ENCODE data around the gene REXO5.
"Not testable (repeated sequence)": the region's sequence is repeated elsewhere in the genome, so short reads cannot be mapped to it uniquely, and the experiment has no call there.

Gene REXO5

DNA sequence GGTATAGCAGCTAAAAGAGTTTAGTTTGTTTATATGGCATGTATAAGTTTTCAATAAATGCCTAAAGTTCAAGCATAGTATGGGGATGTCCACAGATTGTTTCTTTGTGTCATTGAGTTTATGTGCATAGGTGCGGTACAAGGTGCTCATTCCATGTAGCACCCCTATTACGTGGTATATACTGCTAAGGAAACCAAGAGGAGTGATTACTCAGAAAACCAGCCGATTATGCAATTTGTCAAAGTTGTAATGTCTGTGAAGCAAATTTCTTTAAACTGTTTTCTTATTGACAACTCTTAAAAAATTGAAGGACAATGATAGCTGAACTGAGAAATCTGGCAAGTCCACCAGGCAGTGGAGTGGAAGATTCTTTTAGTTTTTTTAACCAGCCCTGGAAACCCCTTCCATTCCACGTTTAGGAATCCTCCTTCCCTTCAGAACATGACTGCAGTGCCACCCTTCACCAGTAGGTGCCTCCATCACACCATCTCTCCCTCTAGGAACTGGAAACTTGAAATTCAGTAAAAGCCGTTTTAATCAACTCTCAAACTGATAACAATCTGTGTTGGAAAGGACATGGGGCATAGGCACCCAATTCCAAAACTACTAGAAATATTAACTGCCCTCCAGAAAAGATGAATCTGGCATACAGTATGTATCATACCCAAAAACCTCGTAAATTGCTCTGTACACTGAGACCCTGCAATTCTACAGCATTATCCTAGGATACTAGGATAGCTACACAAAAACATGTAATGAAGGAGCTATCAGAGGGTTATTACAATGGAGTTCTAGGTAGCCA is 43.5 kb downstream of the REXO5 start:
- DNase-seq (ENCODE audit: low spot score) = peak; percentile 46

- DNase-seq (ENCODE audit: low spot score) = no peak
Observed at GRCh38 chr16:20850981-20851380, 44.7 kb downstream of the REXO5 start.

DNA sequence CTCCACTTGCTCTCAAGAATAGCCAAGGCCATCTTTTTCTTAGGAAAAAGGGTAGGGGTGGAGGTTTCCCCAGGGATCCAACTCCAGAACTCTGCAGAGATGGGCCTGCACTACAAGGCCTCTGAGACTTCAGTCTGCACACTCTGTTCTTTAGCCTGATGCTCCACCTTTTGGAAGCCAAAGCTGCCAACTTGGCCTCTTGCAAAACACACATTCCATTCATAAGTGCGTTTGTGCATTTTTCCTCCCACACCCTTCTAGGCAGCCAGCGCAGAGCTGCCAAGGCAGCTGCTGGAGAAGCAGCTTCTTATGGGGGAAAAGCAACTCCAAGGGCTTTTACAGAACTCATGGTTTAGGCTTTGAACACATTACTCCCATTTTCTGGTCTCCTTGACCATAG is 45.3 kb downstream of the REXO5 start:
- peak; percentile 52 for DNase-seq (ENCODE audit: low spot score)

GRCh38 chr16:20853143-20853542 is 46.8 kb downstream of the REXO5 start:
- DNase-seq (ENCODE audit: low spot score) = no peak

DNA sequence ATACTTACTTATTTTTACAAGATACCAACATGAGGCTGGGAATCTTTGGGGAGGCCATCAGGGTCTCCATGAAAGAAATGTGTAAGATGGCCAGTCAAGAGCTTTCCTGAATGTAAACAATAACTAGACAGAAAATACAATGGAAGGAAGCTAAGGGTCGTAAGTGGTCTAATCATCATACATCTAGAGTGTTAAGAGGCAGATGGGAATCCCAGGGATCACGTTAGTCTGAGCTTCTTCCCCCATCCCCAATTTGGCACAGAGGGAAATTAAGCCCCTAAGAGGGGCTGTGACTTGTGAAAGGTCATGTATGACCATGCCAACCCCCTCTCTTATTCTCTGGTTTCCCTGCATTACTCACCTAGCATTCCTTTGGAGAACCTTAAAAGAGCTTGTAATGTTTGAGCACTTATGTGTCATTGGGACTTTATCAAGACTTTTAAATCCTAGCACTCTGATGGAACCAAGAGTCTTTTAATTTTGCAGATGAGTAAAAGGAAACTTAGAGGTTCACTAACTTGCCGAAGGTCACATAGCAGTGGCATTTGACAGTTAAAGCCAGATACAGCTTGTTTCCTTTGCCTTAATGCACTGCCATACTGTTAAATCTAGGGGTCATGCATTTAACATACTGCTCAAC is 47.8 kb downstream of the REXO5 start:
- no peak for DNase-seq (ENCODE audit: low spot score)

- DNase-seq (ENCODE audit: low spot score) = no peak
Observed at GRCh38 chr16:20854963-20855362, 48.6 kb downstream of the REXO5 start.

- DNase-seq (ENCODE audit: low spot score) = no peak
Observed at GRCh38 chr16:20857281-20857680, 51.0 kb downstream of the REXO5 start.

DNA sequence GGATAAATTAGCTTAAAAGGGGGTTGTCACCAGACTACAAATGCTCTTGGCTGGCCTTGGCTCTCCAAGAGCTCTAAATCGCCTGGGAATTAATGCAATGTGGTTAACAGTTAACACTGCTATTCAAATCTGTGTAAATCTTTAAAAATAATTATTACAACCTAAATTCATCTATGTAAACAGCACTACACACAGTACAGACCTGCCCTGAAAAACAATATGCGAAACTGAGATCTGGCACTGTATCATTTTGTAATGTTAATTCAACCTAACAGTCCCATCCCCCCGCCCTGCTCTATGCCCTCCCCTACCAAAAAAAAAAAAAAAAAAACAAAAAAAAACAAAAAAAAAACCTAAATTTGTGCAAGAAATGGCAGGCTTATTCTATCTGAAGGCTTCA is 52.9 kb downstream of the REXO5 start:
- DNase-seq (ENCODE audit: low spot score) = no peak

GRCh38 chr16:20859699-20860098 is 53.4 kb downstream of the REXO5 start:
- no peak for DNase-seq (ENCODE audit: low spot score)

DNA sequence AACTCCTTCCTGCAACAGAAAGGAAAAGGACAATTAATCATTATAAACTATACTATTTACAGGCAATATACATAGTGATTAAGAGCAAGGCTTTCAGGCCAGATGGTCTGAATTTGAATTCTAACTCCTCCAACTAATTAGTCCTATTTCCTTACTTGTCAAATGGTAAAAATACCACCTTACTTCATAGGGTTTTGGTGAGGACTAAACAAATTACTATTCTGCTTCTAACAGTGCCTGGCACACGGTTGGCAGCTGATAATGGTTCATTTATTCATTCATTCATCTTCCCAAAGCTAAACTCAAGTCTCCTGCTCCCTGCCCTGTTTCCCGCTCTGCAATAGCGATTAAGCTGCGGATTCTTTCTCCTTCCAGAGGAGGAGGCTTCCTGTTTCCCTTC is 54.0 kb downstream of the REXO5 start:
- DNase-seq (ENCODE audit: low spot score) = no peak

GRCh38 chr16:20860995-20861394 is 54.7 kb downstream of the REXO5 start:
- DNase-seq (ENCODE audit: low spot score) = not testable (repeated sequence)

DNA sequence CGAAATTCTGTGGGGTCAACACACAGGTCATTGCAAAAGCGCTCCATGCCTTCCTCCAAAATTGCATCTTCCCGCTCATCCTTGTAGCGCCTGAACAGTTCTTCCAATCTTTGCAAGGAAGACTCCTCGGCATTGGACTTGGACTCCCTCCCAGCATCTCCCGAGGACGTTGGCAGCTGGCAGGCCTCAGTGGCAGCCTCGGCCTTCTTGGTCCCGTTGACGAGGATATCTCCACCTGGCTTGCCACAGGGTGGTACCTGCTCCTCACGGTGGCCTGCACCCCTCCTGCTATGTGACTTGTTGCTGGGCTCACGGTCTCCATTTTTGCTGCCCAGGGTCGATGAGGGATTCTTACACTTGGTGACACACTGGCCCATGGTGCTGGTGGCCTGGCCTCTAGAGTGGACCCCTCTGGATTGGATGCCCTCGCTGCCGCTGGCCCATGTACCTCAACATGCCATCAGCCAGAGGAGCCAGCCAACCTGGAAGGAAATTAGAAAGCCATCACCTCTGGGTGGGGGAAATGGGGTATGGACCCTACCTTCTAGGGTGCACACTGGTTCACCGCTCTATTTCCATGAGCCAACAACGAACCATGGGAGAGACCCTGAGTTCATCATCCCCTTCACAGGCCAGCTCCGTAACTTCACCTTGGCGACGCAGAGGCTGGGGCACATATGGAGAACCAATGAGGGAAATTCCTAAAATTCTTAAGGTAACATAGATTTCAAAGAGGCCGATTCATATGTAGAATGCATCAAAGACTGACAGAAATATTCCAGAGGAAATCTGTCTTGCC is 56.0 kb downstream of the REXO5 start:
- no peak for DNase-seq (ENCODE audit: low spot score)

- not testable (repeated sequence) for DNase-seq (ENCODE audit: low spot score)
Observed at GRCh38 chr16:20864376-20864775, 58.0 kb downstream of the REXO5 start.

DNA sequence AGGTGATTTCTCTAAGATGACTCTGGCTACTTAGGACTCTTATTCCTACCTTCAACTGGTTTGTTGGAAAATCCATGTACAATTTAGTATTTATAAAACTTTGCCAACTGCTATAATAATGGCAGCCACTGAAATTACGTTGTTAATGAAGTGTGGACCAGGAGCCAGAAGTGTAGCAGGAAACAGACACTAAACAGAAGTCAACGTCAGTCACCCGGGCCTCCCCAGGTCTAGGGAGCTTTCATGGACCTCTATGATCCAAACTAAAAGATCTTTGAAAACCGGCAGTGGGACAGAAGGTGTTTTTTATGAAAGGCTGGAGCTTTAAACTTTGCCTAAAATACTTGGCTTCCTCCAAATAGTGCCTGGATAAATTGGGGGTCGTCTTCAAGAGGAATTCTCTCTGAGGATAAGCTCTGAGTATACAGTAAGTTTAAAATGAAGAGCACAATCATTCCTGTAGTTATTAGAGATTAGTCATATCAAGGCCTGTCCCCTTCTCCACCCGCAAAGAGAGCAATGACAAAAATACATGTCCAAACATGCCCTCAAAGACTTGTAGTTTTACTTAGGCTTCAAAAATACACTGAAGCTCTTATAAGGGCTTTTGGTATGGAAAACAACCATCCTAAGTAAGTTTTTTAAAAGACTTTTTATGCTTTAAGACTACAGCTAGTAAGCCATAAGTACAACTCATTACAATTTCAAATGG is 59.2 kb downstream of the REXO5 start:
- peak; percentile 81 for DNase-seq (ENCODE audit: low spot score)

DNA sequence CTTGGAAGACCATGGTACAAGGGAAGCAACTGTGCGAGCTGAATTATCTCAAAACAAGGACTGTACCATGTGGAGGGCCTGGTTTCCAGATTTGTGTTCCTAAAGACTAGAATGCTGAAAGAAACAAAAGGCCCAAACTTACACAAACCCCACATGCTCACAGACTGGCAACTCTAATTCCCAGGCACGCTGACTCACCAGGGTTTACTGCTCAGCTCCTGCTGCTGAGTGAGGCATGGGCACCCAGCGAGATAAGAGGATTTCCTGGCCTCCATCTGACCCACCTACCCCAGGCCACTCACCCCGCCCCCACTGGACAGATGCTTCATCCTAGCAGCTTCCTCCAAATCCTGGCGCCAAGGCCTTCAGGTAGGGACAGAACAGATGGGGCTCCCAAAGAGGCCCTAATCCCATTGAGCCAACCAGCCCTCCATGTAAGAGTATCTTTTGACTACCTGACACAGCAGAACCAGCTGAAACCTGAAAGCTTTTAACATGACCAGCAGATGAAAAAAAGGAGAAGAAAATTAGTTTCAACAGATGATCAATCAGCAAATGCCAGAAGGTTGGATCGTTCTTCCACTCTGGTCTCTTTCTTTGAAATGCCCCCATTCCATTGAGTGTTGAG is 59.9 kb downstream of the REXO5 start:
- DNase-seq (ENCODE audit: low spot score) = peak; percentile 87

DNA sequence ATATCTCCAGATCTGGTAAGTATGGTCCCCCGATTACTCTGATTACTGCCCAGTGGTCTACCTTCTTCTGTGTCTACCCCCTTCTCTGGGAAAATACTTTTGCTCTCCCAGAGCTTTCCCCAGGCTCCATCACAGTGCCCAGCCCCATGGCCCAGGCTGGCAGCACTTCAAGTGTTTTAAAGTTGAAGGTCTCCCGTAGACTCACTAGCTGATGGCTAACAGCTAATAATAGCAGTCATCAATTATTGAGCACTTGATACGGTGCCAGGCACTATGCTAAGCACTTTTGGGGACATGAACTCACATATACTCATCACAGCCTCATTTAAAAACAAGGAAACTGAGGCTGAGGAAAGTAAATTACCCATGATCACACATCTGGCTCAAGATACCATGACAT is 60.5 kb downstream of the REXO5 start:
- no peak for DNase-seq (ENCODE audit: low spot score)

DNA sequence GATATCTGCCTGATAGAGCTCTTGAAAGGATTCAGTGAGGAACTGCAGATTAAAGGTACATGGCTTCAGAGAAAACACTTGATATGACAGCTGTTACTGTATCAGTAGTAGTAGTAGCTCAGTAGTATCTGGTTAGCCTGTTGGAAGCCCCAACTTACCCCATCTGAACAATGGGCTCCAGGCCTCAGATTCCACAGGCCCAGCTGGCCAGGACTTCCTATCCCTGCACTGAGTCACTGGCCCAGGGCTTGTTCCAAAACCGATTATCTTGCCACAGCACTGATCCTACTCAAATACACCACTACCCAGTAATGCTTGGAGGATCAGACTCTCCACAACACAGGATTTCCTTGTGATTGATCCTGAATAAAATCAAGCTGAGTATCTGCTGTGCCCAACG is 61.3 kb downstream of the REXO5 start:
- no peak for DNase-seq (ENCODE audit: low spot score)

DNA sequence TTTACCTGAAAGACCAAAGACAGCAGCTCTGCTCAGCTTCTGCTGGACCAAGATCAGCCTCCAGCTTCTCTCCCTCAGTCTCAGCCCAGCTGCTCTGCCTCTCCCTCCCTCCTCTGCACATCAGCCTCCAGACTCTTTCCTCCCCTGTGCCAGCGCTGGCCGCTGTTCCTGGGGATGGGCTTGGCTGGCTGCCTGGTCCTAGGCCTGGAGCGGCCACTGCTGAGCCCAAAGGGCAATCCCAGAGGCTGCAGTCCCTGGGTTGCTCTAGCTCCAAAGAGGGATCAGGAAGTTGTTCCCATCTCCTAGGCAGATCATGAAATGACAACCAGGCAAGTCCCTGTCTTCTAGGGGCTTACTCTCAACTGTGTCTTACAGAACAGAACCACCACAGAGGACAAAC is 62.6 kb downstream of the REXO5 start:
- no peak for DNase-seq (ENCODE audit: low spot score)

GRCh38 chr16:20870122-20870820 is 63.9 kb downstream of the REXO5 start:
- no peak for DNase-seq (ENCODE audit: low spot score)

DNA sequence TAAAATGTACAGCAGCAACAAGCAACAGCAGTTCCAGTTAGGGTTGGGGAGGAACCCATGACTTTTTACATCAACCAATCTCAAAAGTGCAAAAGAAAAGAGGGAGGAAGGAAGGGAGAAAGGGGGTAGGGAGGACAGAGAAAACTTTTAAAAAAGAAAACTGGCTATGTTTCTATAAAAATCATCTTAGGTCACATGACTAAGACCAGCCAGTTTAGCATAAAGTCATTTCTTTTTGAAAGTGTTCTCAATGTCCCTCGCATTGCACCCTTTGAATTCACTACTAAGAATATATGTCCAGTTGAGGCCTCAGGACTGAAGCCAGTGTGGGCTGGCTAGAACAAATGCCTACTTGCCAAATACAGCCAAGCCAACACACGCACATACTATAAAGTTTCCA is 64.9 kb downstream of the REXO5 start:
- no peak for DNase-seq (ENCODE audit: low spot score)

Measured in SW480 (cell line).